ENCODE measurements around the gene KRTAP26-1. TPM values are rescaled to one million over a fixed set of nuclear protein-coding genes. Genes with fewer than 3 reads are reported as not detected.

The KRTAP26-1 gene
- total RNA-seq, 4 donors from 2014 or later: not detected

GRCh38 chr21:30282850-30283249, 37.3 kb downstream of the KRTAP26-1 start, which contains the start of gene KRTAP24-1:
Gene KRTAP24-1 (minus strand): TSS chr21:30282950. CDS start chr21:30282932, 18 bp downstream.
- Histone ChIP-seq H3K36me3 (no peaks in the 10 kb centered on the region), H3K27ac (no peak within 1 kb of the TSS)

GRCh38 chr21:30271611-30272010, 48.5 kb downstream of the KRTAP26-1 start:
- H3K4me1 ChIP-seq: no peaks in the 10 kb centered on the region
- H3K9me3 ChIP-seq: no peaks in the 10 kb centered on the region
- TF ChIP-seq POLR2AphosphoS5 (IDR thresholded peaks at IDR 0.05): no peak
- no peak for TF ChIP-seq POLR2A (IDR thresholded peaks at IDR 0.05)
- no peak for TF ChIP-seq EP300 (IDR thresholded peaks at IDR 0.05)
- no peak for TF ChIP-seq CTCF (IDR thresholded peaks at IDR 0.05)
- H3K4me3 ChIP-seq: no peak overlapping the region
- H3K36me3 ChIP-seq: no peaks in the 10 kb centered on the region
- no peak overlapping the region for H3K27ac ChIP-seq
- H3K27me3 ChIP-seq: no peaks in the 10 kb centered on the region
- ATAC-seq: no peak
- WGBS, 2 donors (ENCODE audit: low coverage in 1 of 2): 67 to 86% methylated on average over 1 of the region's 1 CpG

More at GRCh38 chr21:30282850-30283249, 37.3 kb downstream of the KRTAP26-1 start, which contains the start of gene KRTAP24-1:
- 47 to 60% methylated on average over 1 to 3 of the region's 3 CpGs for WGBS, 2 donors (ENCODE audit: low coverage in 1 of 2)
- TF ChIP-seq CTCF (IDR thresholded peaks at IDR 0.05) (no peak), EP300 (IDR thresholded peaks at IDR 0.05) (no peak), POLR2AphosphoS5 (IDR thresholded peaks at IDR 0.05) (no peak), POLR2A (IDR thresholded peaks at IDR 0.05) (no peak)
- H3K27me3 ChIP-seq: no peaks in the 10 kb centered on the region
- no peak for ATAC-seq
- no peak within 1 kb of the TSS for H3K4me3 ChIP-seq
- H3K4me1 ChIP-seq: no peaks in the 10 kb centered on the region
- no peaks in the 10 kb centered on the region for H3K9me3 ChIP-seq

GRCh38 chr21:30271156-30271555, 49.0 kb downstream of the KRTAP26-1 start:
- H3K4me3 ChIP-seq: no peak overlapping the region
- H3K36me3 ChIP-seq: no peaks in the 10 kb centered on the region
- no peak overlapping the region for H3K27ac ChIP-seq
- TF ChIP-seq EP300 (IDR thresholded peaks at IDR 0.05) (no peak), POLR2AphosphoS5 (IDR thresholded peaks at IDR 0.05) (no peak), CTCF (IDR thresholded peaks at IDR 0.05) (no peak), POLR2A (IDR thresholded peaks at IDR 0.05) (no peak)
- no peaks in the 10 kb centered on the region for H3K9me3 ChIP-seq
- no peak for ATAC-seq
- 60 to 77% methylated on average over 5 of the region's 5 CpGs for WGBS, 2 donors (ENCODE audit: low coverage in 1 of 2)
- H3K27me3 ChIP-seq: no peaks in the 10 kb centered on the region
- H3K4me1 ChIP-seq: no peaks in the 10 kb centered on the region

- 60 to 73% methylated on average over 2 to 3 of the region's 3 CpGs for WGBS, 2 donors (ENCODE audit: low coverage in 1 of 2)
- no peak overlapping the region for H3K4me3 ChIP-seq
- no peak for TF ChIP-seq EP300 (IDR thresholded peaks at IDR 0.05)
- no peak for TF ChIP-seq CTCF (IDR thresholded peaks at IDR 0.05)
- no peak for TF ChIP-seq POLR2AphosphoS5 (IDR thresholded peaks at IDR 0.05)
- no peak for TF ChIP-seq POLR2A (IDR thresholded peaks at IDR 0.05)
- no peaks in the 10 kb centered on the region for H3K27me3 ChIP-seq
- no peaks in the 10 kb centered on the region for H3K9me3 ChIP-seq
- no peaks in the 10 kb centered on the region for H3K4me1 ChIP-seq
- ATAC-seq: no peak
- no peaks in the 10 kb centered on the region for H3K36me3 ChIP-seq
- H3K27ac ChIP-seq: no peak overlapping the region
Measured at GRCh38 chr21:30269803-30270530, 50.1 kb downstream of the KRTAP26-1 start.

Small RNA genes lying within 50 kb of the gene (small RNA-seq; reads per million reads assigned to genes)
- gene KRTAP23-1: 0 reads per million in 4 donors

Other genes starting within 250 kb of the KRTAP26-1 start
- not detected for gene CLDN17, start 153.5 kb downstream of the KRTAP26-1 start, total RNA-seq
- 1 to 10 TPM in 1 of 4 donors, not detected in 3; 2.1 TPM for gene CLDN8, start 104.2 kb downstream of the KRTAP26-1 start, total RNA-seq
- not detected for gene KRTAP24-1, start 37.4 kb downstream of the KRTAP26-1 start, total RNA-seq
- not detected for gene KRTAP25-1, start 30.8 kb downstream of the KRTAP26-1 start, total RNA-seq
- gene KRTAP27-1, start 17.4 kb upstream of the KRTAP26-1 start, total RNA-seq: not detected
- gene KRTAP23-1, start 28.3 kb upstream of the KRTAP26-1 start, total RNA-seq: not detected
- gene KRTAP13-2, start 52.0 kb upstream of the KRTAP26-1 start, total RNA-seq: not detected
- not detected for gene KRTAP13-1, start 75.7 kb upstream of the KRTAP26-1 start, total RNA-seq
- gene KRTAP13-3, start 105.6 kb upstream of the KRTAP26-1 start, total RNA-seq: not detected
- gene KRTAP13-4, start 109.9 kb upstream of the KRTAP26-1 start, total RNA-seq: not detected
- not detected for gene KRTAP15-1, start 120.0 kb upstream of the KRTAP26-1 start, total RNA-seq
- gene KRTAP19-1, start 160.1 kb upstream of the KRTAP26-1 start, total RNA-seq: not detected
- not detected for gene KRTAP19-2, start 167.1 kb upstream of the KRTAP26-1 start, total RNA-seq
- 1 to 10 TPM in 1 of 4 donors, not detected in 3; 1.7 TPM for gene KRTAP19-3, start 171.7 kb upstream of the KRTAP26-1 start, total RNA-seq
- not detected for gene KRTAP19-4, start 176.8 kb upstream of the KRTAP26-1 start, total RNA-seq
- gene KRTAP19-5, start 181.8 kb upstream of the KRTAP26-1 start, total RNA-seq: not detected
- gene KRTAP19-6, start 221.5 kb upstream of the KRTAP26-1 start, total RNA-seq: not detected
- not detected for gene KRTAP19-7, start 241.0 kb upstream of the KRTAP26-1 start, total RNA-seq

All from gastroesophageal sphincter (tissue), 4 donors.